Stomach (tissue), 9 donors: Measurements from ENCODE around the gene TBCCD1. TPM values are rescaled to one million over a fixed set of nuclear protein-coding genes. Genes with fewer than 3 reads are reported as not detected.
A peak's percentile ranks its signal among the peaks of the same experiment; 100 is the strongest.

Experiments used
- DNase-seq, 2 donors: peaks; one replicate each; pipeline versions ENCODE4 v3.0.0 to v3.0.0-alpha.2; 2013 to 2019
- H3K27ac ChIP-seq, 5 donors: fragments of 200-600 bp in 4 of 5; sonication (generic) in 4 of 5; one replicate each; pipeline ENCODE4 v1.5.1; 2013 to 2019; ENCODE audit warnings: mild to moderate bottlenecking in 1 of 5, moderate library complexity in 1 of 5
- H3K27me3 ChIP-seq, 3 donors: fragments of 200-600 bp; sonication (generic); one replicate each; pipeline ENCODE4 v1.5.1; 2017 to 2019; ENCODE audit warnings: mixed run types in 1 of 3
- H3K36me3 ChIP-seq, 4 donors: fragments of 200-600 bp; sonication (generic); 1 replicate in 3 of 4; 2 replicates in 1 of 4; pipeline ENCODE4 v1.5.1; 2016 to 2019
- H3K4me1 ChIP-seq, 4 donors: fragments of 200-600 bp; sonication (generic); one replicate each; pipeline ENCODE4 v1.5.1; 2016 to 2019
- H3K4me3 ChIP-seq, 4 donors: fragments of 200-600 bp; sonication (generic) in 3 of 4; one replicate each; pipeline ENCODE4 v1.5.1; 2016 to 2019; ENCODE audit warnings: mild to moderate bottlenecking in 1 of 4
- H3K9me3 ChIP-seq, 4 donors: fragments of 200-600 bp; sonication (generic); one replicate each; pipeline ENCODE4 v1.5.1; 2016 to 2019
- CTCF ChIP-seq, 7 experiments: fragments of 450-650 bp in 4 of 7; fragments of 200-600 bp in 3 of 7; sonication (generic) in 3 of 7; IDR thresholded peaks; one replicate each; pipeline ENCODE4 v1.5.1; 2016 to 2019; ENCODE audit warnings: antibody characterized with exemption in 7 of 7, control low read depth in 2 of 7, mild to moderate bottlenecking in 1 of 7
- EP300 ChIP-seq: sonication (generic); formaldehyde crosslinking; IDR thresholded peaks from one replicate; pipeline ENCODE4 v1.6.1; 2017; ENCODE audit warnings: antibody characterized with exemption
- POLR2A ChIP-seq, 4 donors: fragments of 450-650 bp; IDR thresholded peaks; one replicate each; pipeline ENCODE4 v1.6.1; 2016; ENCODE audit warnings: antibody characterized with exemption in 4 of 4, control low read depth in 2 of 4, mild to moderate bottlenecking in 1 of 4, moderate library complexity in 1 of 4
- POLR2AphosphoS5 ChIP-seq, 3 donors: sonication (generic); formaldehyde crosslinking; IDR thresholded peaks; one replicate each; pipeline ENCODE4 v1.6.1; 2016; ENCODE audit warnings: antibody characterized with exemption in 3 of 3
- WGBS, 5 donors: extraction: QIAGEN DNeasy Blood & Tissue Kit in 3 of 5; methylation state at CpG; one replicate each; pipeline versions ENCODE4 v1.1.5 to v1.1.7; 2013 to 2018; 5-methylcytosine and 5-hydroxymethylcytosine counted together
- intact Hi-C: fragments of 100-400 bp; cut with DNase I; formaldehyde crosslinking; loops from one replicate; pipeline ENCODE4 v1.15.1; 2023; ENCODE audit warnings: low total_unique reads
- polyA plus RNA-seq, 3 donors: library from polyadenylated mRNA; stranded (reverse); fragments of 200-250 nt; gene quantifications; one replicate each; pipeline ENCODE4 v1.2.3, GENCODE V29; 2013
- total RNA-seq, 5 donors: library from RNA; depleted of rRNA; stranded (reverse); fragments of >200 nt; gene quantifications; one replicate each; pipeline versions ENCODE4 v1.1.0 to v1.2.3, GENCODE V29; 2014 to 2016
- donor health status: healthy with polysubstance abuse.
- donor health status: Bipolar disorder and iron deficiency.
- donor health status: healthy.

TBCCD1 gene
- total and polyA plus RNA-seq, 8 donors: 3.5 to 16.5 (median 7.6) TPM

GRCh38 chr3:186523022-186523421, 44.1 kb downstream of the TBCCD1 start:
- H3K36me3 ChIP-seq: no peaks in the 10 kb centered on the region
- DNase-seq: no peak
- H3K9me3 ChIP-seq: no peaks in the 10 kb centered on the region
- TF ChIP-seq POLR2A (IDR thresholded peaks at IDR 0.05) (no peak), POLR2AphosphoS5 (IDR thresholded peaks at IDR 0.05) (no peak), CTCF (IDR thresholded peaks at IDR 0.05) (no peak), EP300 (no peak)
- WGBS, 5 donors: 86 to 92% (median 91%) methylated on average over 6 of the region's 6 CpGs
- H3K4me3 ChIP-seq: no peak overlapping the region
- peaks cover 0 to 4% (median 0%) of the 10 kb centered on the region in 4 donors for H3K4me1 ChIP-seq
- intact Hi-C loops: no loop called here
- H3K27me3 ChIP-seq: peaks cover 0 to 14% (median 0%) of the 10 kb centered on the region in 3 donors
- H3K27ac ChIP-seq: no peak overlapping the region

- Histone ChIP-seq H3K4me3 (no peak overlapping the region), H3K4me1 (peaks cover 0 to 4% (median 0%) of the 10 kb centered on the region in 4 donors), H3K36me3 (no peaks in the 10 kb centered on the region), H3K9me3 (peaks cover 0 to 5% (median 1%) of the 10 kb centered on the region in 4 donors), H3K27me3 (peaks cover 0 to 21% (median 0%) of the 10 kb centered on the region in 3 donors), H3K27ac (no peak overlapping the region)
- intact Hi-C loops: no loop called here
- no peak for DNase-seq
- no peak for TF ChIP-seq CTCF (IDR thresholded peaks at IDR 0.05)
- no peak for TF ChIP-seq EP300
- no peak for TF ChIP-seq POLR2A (IDR thresholded peaks at IDR 0.05)
- TF ChIP-seq POLR2AphosphoS5 (IDR thresholded peaks at IDR 0.05): no peak
- WGBS, 5 donors: 63 to 75% (median 70%) methylated on average over 10 of the region's 10 CpGs
Measured at GRCh38 chr3:186520957-186521842, 45.9 kb downstream of the TBCCD1 start.

GRCh38 chr3:186520431-186520830, 46.7 kb downstream of the TBCCD1 start:
- Histone ChIP-seq H3K27me3 (peaks cover 0 to 20% (median 0%) of the 10 kb centered on the region in 3 donors), H3K9me3 (peaks cover 0 to 5% (median 1%) of the 10 kb centered on the region in 4 donors), H3K4me3 (no peak overlapping the region), H3K36me3 (no peaks in the 10 kb centered on the region), H3K4me1 (peaks cover 0 to 4% (median 0%) of the 10 kb centered on the region in 4 donors), H3K27ac (no peak overlapping the region)
- 65 to 76% (median 69%) methylated on average over 5 of the region's 5 CpGs for WGBS, 5 donors
- DNase-seq: no peak
- intact Hi-C loops: no loop called here
- TF ChIP-seq EP300 (no peak), POLR2AphosphoS5 (IDR thresholded peaks at IDR 0.05) (no peak), CTCF (IDR thresholded peaks at IDR 0.05) (no peak), POLR2A (IDR thresholded peaks at IDR 0.05) (no peak)

- DNase-seq: peak in 1 of 2 donors; percentile 62
- 54 to 69% (median 60%) methylated on average over 6 of the region's 6 CpGs for whole genome bisulfite sequencing, 5 donors
- H3K36me3 ChIP-seq: no peaks in the 10 kb centered on the region
- TF ChIP-seq CTCF (IDR thresholded peaks at IDR 0.05): no peak
- TF ChIP-seq POLR2A (IDR thresholded peaks at IDR 0.05): no peak
- TF ChIP-seq POLR2AphosphoS5 (IDR thresholded peaks at IDR 0.05): no peak
- TF ChIP-seq EP300: no peak
- no peaks in the 10 kb centered on the region for H3K4me1 ChIP-seq
- intact Hi-C loops: no loop called here
- peaks cover 0 to 5% (median 1%) of the 10 kb centered on the region in 4 donors for H3K9me3 ChIP-seq
- H3K4me3 ChIP-seq: no peak overlapping the region
- H3K27ac ChIP-seq: no peak overlapping the region
- H3K27me3 ChIP-seq: peaks cover 0 to 17% (median 0%) of the 10 kb centered on the region in 3 donors
Measured at GRCh38 chr3:186519021-186519658, 48.0 kb downstream of the TBCCD1 start.
